SK-N-SH treated with all-trans-retinoic acid at 6 μM for 48 hours (cell line): ENCODE measurements around the gene ERCC5.

Experiments used
- ATAC-seq: fragments of 200-7000 bp; cut with Tn5 transposase; 3 replicates; pipeline ENCODE4 v1.9.1; 2020; ENCODE audit warnings: mild to moderate bottlenecking, moderate library complexity
- ARNTL ChIP-seq: fragments of 450-650 bp; formaldehyde crosslinking; IDR thresholded peaks from 2 replicates; pipeline ENCODE4 v1.5.0; 2020; ENCODE audit warnings: low read depth, mild to moderate bottlenecking, moderate library complexity, borderline replicate concordance
- CSDC2 ChIP-seq: fragments of 250-450 bp; sonication (Bioruptor Pico); IDR thresholded peaks from 2 replicates; pipeline ENCODE4 v1.5.0; 2020; ENCODE audit warnings: mild to moderate bottlenecking, moderate library complexity
- ESRRG ChIP-seq: fragments of 250-450 bp; sonication (Bioruptor Pico); IDR thresholded peaks from 2 replicates; pipeline ENCODE4 v1.6.1; 2021; ENCODE audit warnings: mild to moderate bottlenecking
- ISL1 ChIP-seq: fragments of 250-450 bp; sonication (Bioruptor Pico); IDR thresholded peaks from 2 replicates; pipeline ENCODE4 v2.1.2; 2022; ENCODE audit warnings: mild to moderate bottlenecking, moderate library complexity
- PPARA ChIP-seq: fragments of 250-450 bp; sonication (Bioruptor Pico); IDR thresholded peaks from 2 replicates; pipeline ENCODE4 v1.5.0; 2020; ENCODE audit warnings: mild to moderate bottlenecking, borderline replicate concordance
- RARB ChIP-seq: fragments of 250-450 bp; sonication (Bioruptor Pico); IDR thresholded peaks from 2 replicates; pipeline ENCODE4 v1.8.0; 2021; ENCODE audit warnings: mild to moderate bottlenecking, moderate library complexity
- SNAI2 ChIP-seq: fragments of 250-450 bp; sonication (Bioruptor Pico); IDR thresholded peaks from 2 replicates; pipeline ENCODE4 v1.5.0; 2020; ENCODE audit warnings: mild to moderate bottlenecking, moderate library complexity
- TCF4 ChIP-seq: fragments of 250-450 bp; sonication (Bioruptor Pico); IDR thresholded peaks from 2 replicates; pipeline ENCODE4 v1.8.0; 2021; ENCODE audit warnings: mild to moderate bottlenecking, moderate library complexity, borderline replicate concordance
- ZC3H10 ChIP-seq: fragments of 250-450 bp; sonication (Bioruptor Pico); IDR thresholded peaks from 2 replicates; pipeline ENCODE4 v1.5.1; 2021; ENCODE audit warnings: mild to moderate bottlenecking, moderate library complexity
- ZFP3 ChIP-seq: fragments of 250-450 bp; sonication (Bioruptor Pico); IDR thresholded peaks from 2 replicates; pipeline ENCODE4 v1.5.0; 2020; ENCODE audit warnings: mild to moderate bottlenecking, moderate library complexity
- ZFP30 ChIP-seq: fragments of 450-650 bp; formaldehyde crosslinking; IDR thresholded peaks from 2 replicates; pipeline ENCODE4 v1.5.0; 2022; ENCODE audit warnings: mild to moderate bottlenecking, moderate library complexity
- ZNF565 ChIP-seq: fragments of 450-650 bp; formaldehyde crosslinking; conservative IDR thresholded peaks from 2 replicates; pipeline ENCODE4 v1.5.0; 2020; ENCODE audit warnings: low read depth, mild to moderate bottlenecking, moderate library complexity
- ZNF70 ChIP-seq: fragments of 450-650 bp; formaldehyde crosslinking; IDR thresholded peaks from 2 replicates; pipeline ENCODE4 v1.5.0; 2020; ENCODE audit warnings: mild to moderate bottlenecking, moderate library complexity
- ZNF8 ChIP-seq: fragments of 450-650 bp; formaldehyde crosslinking; IDR thresholded peaks from 2 replicates; pipeline ENCODE4 v1.5.0; 2020; ENCODE audit warnings: mild to moderate bottlenecking, moderate library complexity
- TF ChIP-seq, protein P1 (sequence below): fragments of 250-450 bp; sonication (Bioruptor Pico); IDR thresholded peaks from 2 replicates; pipeline ENCODE4 v1.5.1; 2020; ENCODE audit warnings: low read depth, mild to moderate bottlenecking, moderate library complexity
- TF ChIP-seq, protein P2 (sequence below): fragments of 250-450 bp; sonication (Bioruptor Pico); IDR thresholded peaks from 2 replicates; pipeline ENCODE4 v1.8.0; 2021; ENCODE audit warnings: low read depth, mild to moderate bottlenecking, moderate library complexity, borderline replicate concordance
- TF ChIP-seq, protein P3 (sequence below): fragments of 250-450 bp; sonication (Bioruptor Pico); IDR thresholded peaks from 2 replicates; pipeline ENCODE4 v1.5.1; 2021; ENCODE audit warnings: mild to moderate bottlenecking, moderate library complexity
- TF ChIP-seq, protein P4 (sequence below): fragments of 250-450 bp; sonication (Bioruptor Pico); IDR thresholded peaks from 2 replicates; pipeline ENCODE4 v1.8.0; 2020; ENCODE audit warnings: mild to moderate bottlenecking, moderate library complexity, borderline replicate concordance
- TF ChIP-seq, protein P5 (sequence below): fragments of 250-450 bp; sonication (Bioruptor Pico); IDR thresholded peaks from 2 replicates; pipeline ENCODE4 v1.5.0; 2020; ENCODE audit warnings: mild to moderate bottlenecking, moderate library complexity

Gene ERCC5

DNA sequence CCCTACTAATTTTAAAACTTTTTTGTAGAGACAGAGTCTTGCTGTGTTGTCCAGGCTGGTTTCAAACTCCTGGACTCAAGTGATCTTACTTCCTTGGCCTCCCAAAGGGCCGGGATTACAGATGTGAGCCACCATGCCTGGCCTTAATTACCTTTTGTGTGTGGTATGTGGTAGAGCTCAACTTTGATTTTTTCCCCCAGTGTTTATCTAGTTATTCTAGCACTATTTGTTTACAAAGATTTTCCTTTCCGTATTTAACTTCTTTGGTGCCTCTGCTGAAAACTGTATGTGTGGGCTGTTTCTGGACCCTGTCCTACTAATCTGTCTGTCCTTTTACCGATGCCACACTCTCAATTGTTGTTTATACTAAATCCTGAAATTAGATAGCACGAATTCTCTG lies 9.4 kb upstream of the ERCC5 start (continued):
- TF ChIP-seq, protein P1, sequence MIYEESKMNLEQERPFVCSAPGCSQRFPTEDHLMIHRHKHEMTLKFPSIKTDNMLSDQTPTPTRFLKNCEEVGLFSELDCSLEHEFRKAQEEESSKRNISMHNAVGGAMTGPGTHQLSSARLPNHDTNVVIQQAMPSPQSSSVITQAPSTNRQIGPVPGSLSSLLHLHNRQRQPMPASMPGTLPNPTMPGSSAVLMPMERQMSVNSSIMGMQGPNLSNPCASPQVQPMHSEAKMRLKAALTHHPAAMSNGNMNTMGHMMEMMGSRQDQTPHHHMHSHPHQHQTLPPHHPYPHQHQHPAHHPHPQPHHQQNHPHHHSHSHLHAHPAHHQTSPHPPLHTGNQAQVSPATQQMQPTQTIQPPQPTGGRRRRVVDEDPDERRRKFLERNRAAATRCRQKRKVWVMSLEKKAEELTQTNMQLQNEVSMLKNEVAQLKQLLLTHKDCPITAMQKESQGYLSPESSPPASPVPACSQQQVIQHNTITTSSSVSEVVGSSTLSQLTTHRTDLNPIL (CRISPR knock-in tag) = no peak
- TF ChIP-seq ZFP3 (CRISPR knock-in tag) = no peak
- TF ChIP-seq, all 23 proteins: peak for 0

DNA sequence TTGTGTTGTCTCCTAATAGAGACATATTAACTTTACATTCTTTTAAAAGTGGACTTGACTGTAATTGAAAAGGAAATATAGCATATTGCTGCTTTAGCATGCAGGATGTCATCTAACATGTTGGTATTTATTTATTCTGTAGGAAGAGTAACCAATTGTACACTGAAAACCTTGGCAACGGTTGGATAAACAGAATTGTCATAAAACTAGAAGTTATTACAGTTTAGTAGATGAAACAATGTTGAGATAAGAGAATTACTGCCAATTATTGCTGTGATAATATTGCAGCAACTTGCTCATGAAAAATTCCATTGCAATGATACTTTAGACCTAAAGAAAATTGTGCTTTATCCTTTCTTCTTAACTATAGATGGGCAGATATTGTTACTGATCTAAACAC lies 7.6 kb upstream of the ERCC5 start:
- ATAC-seq = no peak
- TF ChIP-seq ZFP30 (CRISPR knock-in tag) (no peak), ZFP3 (CRISPR knock-in tag) (no peak), ARNTL (CRISPR knock-in tag) (no peak), PPARA (CRISPR knock-in tag) (no peak), ZC3H10 (CRISPR knock-in tag) (no peak), RARB (no peak), ZNF8 (CRISPR knock-in tag) (no peak), ZNF70 (CRISPR knock-in tag) (no peak), CSDC2 (CRISPR knock-in tag) (no peak), ESRRG (no peak), ZNF565 (CRISPR knock-in tag) (no peak), TCF4 (CRISPR knock-in tag) (no peak)
- TF ChIP-seq, protein P2, sequence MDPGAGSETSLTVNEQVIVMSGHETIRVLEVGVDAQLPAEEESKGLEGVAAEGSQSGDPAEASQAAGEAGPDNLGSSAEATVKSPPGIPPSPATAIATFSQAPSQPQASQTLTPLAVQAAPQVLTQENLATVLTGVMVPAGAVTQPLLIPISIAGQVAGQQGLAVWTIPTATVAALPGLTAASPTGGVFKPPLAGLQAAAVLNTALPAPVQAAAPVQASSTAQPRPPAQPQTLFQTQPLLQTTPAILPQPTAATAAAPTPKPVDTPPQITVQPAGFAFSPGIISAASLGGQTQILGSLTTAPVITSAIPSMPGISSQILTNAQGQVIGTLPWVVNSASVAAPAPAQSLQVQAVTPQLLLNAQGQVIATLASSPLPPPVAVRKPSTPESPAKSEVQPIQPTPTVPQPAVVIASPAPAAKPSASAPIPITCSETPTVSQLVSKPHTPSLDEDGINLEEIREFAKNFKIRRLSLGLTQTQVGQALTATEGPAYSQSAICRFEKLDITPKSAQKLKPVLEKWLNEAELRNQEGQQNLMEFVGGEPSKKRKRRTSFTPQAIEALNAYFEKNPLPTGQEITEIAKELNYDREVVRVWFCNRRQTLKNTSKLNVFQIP (CRISPR knock-in tag) = no peak
- TF ChIP-seq, protein P3, sequence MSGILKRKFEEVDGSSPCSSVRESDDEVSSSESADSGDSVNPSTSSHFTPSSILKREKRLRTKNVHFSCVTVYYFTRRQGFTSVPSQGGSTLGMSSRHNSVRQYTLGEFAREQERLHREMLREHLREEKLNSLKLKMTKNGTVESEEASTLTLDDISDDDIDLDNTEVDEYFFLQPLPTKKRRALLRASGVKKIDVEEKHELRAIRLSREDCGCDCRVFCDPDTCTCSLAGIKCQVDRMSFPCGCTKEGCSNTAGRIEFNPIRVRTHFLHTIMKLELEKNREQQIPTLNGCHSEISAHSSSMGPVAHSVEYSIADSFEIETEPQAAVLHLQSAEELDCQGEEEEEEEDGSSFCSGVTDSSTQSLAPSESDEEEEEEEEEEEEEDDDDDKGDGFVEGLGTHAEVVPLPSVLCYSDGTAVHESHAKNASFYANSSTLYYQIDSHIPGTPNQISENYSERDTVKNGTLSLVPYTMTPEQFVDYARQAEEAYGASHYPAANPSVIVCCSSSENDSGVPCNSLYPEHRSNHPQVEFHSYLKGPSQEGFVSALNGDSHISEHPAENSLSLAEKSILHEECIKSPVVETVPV (CRISPR knock-in tag) = no peak
- TF ChIP-seq, protein P4, sequence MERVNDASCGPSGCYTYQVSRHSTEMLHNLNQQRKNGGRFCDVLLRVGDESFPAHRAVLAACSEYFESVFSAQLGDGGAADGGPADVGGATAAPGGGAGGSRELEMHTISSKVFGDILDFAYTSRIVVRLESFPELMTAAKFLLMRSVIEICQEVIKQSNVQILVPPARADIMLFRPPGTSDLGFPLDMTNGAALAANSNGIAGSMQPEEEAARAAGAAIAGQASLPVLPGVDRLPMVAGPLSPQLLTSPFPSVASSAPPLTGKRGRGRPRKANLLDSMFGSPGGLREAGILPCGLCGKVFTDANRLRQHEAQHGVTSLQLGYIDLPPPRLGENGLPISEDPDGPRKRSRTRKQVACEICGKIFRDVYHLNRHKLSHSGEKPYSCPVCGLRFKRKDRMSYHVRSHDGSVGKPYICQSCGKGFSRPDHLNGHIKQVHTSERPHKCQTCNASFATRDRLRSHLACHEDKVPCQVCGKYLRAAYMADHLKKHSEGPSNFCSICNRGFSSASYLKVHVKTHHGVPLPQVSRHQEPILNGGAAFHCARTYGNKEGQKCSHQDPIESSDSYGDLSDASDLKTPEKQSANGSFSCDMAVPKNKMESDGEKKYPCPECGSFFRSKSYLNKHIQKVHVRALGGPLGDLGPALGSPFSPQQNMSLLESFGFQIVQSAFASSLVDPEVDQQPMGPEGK (CRISPR knock-in tag) = no peak

DNA sequence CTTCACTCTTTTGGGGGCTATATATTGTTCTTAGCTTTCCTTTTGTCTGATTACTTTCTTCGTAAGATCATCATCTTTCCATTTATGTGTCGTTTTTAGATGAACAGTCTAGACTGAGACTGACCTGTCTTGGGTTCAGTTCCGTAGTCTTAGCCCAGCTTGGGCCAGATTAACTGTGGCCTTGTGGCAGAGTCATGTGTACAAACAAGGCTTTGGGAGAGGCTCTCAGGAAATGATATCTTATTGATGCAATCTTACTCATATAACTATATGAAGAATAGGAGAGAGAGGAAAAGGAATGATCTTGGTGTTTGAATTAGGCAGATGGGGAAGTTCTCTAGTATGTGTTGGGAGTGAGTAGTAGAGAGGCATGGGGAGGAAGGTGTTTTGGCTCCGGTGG lies 6.8 kb upstream of the ERCC5 start:
- no peak for TF ChIP-seq TCF4 (CRISPR knock-in tag)
- TF ChIP-seq, protein P5, sequence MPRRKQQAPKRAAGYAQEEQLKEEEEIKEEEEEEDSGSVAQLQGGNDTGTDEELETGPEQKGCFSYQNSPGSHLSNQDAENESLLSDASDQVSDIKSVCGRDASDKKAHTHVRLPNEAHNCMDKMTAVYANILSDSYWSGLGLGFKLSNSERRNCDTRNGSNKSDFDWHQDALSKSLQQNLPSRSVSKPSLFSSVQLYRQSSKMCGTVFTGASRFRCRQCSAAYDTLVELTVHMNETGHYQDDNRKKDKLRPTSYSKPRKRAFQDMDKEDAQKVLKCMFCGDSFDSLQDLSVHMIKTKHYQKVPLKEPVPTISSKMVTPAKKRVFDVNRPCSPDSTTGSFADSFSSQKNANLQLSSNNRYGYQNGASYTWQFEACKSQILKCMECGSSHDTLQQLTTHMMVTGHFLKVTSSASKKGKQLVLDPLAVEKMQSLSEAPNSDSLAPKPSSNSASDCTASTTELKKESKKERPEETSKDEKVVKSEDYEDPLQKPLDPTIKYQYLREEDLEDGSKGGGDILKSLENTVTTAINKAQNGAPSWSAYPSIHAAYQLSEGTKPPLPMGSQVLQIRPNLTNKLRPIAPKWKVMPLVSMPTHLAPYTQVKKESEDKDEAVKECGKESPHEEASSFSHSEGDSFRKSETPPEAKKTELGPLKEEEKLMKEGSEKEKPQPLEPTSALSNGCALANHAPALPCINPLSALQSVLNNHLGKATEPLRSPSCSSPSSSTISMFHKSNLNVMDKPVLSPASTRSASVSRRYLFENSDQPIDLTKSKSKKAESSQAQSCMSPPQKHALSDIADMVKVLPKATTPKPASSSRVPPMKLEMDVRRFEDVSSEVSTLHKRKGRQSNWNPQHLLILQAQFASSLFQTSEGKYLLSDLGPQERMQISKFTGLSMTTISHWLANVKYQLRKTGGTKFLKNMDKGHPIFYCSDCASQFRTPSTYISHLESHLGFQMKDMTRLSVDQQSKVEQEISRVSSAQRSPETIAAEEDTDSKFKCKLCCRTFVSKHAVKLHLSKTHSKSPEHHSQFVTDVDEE (CRISPR knock-in tag) = no peak
- TF ChIP-seq RARB = no peak
- no peak for ATAC-seq

DNA sequence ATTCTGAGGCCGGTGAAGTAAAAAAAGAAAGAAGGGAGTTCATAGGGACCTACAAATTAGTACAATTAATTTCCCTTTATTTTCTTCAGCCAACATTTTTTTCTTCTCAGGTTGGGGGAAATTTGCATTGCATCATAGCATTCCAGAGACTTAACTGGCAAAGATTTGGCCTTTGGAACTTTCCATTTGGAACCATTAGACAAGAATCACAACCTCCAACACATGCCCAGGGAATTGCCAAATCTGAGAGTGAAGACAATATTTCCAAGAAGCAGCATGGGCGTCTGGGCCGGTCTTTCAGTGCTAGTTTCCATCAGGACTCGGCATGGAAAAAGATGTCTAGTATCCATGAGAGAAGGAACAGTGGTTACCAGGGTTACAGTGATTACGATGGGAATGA lies 6.4 kb upstream of the ERCC5 start:
- TF ChIP-seq ZC3H10 (CRISPR knock-in tag) = no peak
- TF ChIP-seq ZFP30 (CRISPR knock-in tag) = no peak
- no peak for TF ChIP-seq ARNTL (CRISPR knock-in tag)
- no peak for TF ChIP-seq ISL1
- no peak for TF ChIP-seq ESRRG
- TF ChIP-seq SNAI2 (CRISPR knock-in tag) = no peak
- no peak for ATAC-seq
